ENCODE results near the gene TBC1D24. TPM values are rescaled to one million over a fixed set of nuclear protein-coding genes. Genes with fewer than 3 reads are reported as not detected.
A peak's percentile ranks its signal among the peaks of the same experiment; 100 is the strongest.

TBC1D24 gene
- total RNA-seq, 1 experiment from 2014 or later = 18.0 TPM

DNA sequence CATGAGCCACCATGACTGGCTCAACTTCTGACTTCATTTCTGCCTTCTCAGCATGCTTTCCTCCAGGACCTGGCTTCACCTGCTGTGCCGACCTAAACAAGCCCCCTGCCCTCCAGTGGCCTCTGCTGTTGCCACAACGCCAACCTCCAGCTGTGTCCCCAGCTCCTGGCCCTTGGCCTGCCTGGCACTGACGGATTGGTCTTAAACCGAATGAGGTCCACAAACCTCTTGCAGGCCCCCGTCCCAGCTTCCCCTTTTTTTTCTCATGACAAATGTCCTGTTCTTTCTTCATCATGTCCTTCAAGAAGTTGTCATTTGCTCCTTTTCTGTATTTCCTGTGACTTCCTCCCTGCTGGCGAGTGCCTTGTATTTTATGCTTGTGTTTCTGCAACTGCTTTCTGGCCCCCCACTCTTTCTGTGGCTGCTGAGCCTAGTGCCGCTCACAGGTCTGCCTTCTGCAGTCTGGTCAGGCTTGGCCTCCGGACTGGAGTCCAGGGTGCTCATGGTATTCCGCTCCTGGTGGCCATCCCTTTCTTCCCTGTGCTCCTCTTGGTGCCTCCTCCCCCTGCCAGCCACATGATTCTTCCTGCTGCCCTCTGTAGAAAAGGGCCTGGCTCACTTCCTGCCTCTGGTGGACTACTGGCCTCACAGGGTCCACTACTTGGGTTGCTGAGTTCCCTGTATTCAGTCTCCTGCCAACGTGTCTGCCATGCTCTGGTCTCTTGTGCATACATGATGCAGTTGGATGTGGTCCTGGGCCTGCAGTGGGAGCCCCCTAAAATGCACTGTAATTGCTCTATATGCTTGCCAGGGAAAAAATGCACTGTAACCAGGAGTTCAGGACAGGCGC is 41.7 kb downstream of the TBC1D24 start:
- no peak for DNase-seq (ENCODE audit: low spot score)

DNA sequence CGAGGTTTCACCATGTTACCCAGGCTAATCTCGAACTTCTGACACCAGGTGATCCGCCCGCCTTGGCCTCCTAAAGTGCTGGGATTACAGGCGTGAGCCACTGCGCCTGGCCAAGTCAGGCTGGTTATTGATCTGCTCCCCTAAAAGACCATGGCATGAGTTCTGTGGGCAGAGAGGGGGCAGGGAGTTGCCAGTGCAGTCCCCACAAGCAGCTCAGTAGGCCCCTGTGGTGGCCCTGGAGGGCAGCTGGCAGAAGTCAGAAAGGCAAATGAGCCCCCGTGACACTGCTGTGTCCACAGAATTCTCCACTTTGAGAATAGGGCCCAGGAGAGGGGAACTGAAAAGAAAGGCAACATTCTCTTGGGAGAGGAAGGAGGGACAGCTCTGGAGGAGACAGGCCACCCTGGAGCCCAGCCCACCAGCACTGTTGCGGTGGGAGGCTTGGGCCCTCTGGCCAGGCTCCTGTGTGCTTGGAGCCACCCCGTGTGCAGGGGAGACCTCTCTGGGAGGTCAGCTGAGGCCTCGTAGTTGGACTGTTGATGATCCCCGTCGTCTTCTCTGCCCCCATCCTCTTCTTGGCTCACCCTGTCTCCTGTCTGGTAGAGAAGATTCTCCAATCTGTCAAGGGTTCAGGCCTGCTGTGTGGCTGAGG is 43.2 kb downstream of the TBC1D24 start:
- no peak for DNase-seq (ENCODE audit: low spot score)

DNA sequence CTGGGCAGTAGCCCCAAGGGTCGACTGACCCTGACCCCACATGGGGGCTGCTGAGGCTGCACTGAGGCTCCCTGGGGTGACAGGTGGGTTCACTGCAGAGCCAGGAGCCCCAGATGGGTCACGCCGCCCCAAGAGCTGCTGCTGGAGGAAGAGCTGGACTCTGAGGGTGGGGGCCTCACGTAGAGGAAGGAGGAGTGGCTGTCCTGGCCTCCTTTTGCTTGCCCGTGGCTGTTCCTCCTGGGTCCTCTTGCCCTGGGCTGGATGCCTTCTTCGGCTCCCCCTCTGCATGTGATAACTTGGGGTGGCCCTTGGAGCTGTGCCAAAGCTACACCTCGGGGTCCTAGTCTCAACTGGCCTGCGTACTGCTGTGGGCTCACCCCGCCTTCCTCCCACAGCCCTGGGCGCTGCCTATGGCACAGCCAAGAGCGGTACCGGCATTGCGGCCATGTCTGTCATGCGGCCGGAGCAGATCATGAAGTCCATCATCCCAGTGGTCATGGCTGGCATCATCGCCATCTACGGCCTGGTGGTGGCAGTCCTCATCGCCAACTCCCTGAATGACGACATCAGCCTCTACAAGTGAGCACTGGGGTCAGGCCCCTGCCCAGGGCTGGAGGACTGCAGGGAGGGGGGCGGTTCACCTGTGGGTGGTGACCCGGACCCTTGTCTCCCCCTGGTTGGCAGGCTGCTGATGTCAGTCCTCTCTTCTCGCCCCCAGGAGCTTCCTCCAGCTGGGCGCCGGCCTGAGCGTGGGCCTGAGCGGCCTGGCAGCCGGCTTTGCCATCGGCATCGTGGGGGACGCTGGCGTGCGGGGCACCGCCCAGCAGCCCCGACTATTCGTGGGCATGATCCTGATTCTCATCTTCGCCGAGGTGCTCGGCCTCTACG is 44.1 kb downstream of the TBC1D24 start:
- DNase-seq (ENCODE audit: low spot score) = no peak

DNA sequence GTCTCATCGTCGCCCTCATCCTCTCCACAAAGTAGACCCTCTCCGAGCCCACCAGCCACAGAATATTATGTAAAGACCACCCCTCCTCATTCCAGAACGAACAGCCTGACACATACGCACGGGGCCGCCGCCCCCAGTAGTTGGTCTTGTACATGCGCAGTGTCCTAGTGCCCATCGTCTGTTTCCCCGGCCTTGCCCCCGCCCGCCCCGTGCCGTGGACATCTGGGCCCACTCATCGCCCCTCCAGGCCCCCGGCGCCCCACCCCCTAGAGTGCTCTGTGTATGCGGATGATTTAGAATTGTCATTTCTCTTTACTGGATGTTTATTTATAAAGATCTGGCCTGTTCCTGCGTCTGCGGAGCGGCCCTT is 44.8 kb downstream of the TBC1D24 start:
- DNase-seq (ENCODE audit: low spot score) = no peak

DNA sequence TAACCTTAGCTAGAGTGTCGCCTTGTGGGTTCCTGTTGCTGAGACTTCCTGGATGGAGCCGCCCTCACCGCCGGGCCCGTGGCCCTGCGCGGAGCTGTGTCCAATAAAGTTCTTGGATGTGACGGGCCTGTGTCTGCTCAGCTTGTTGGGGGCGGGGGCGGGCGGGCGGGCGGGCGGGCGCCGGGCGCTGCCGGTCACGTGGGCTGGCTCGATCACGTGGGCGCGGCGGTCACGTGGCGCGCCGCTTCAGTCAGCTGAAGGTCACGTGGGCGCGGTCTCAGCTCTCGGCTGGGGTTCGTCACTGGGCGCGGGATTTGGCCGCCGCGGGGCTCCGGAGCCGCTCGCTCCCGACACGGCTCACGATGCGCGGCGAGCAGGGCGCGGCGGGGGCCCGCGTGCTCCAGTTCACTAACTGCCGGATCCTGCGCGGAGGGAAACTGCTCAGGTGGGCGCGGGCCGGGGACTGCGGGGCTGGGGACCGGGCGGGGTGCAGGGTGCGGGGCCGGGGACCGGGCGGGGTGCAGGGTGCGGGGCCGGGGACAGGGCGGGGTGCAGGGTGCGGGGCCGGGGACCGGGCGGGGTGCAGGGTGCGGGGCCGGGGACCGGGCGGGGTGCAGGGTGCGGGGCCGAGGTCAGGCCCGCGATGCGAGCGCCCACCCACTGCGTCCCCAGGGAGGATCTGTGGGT is 45.3 kb downstream of the TBC1D24 start, which contains the start of gene AMDHD2:
AMDHD2 (plus strand) TSS at position 275 of the 687 bp plus-strand sequence; CDS start at position 363, 88 bp downstream.
- peak; percentile 79 for DNase-seq (ENCODE audit: low spot score)

DNA sequence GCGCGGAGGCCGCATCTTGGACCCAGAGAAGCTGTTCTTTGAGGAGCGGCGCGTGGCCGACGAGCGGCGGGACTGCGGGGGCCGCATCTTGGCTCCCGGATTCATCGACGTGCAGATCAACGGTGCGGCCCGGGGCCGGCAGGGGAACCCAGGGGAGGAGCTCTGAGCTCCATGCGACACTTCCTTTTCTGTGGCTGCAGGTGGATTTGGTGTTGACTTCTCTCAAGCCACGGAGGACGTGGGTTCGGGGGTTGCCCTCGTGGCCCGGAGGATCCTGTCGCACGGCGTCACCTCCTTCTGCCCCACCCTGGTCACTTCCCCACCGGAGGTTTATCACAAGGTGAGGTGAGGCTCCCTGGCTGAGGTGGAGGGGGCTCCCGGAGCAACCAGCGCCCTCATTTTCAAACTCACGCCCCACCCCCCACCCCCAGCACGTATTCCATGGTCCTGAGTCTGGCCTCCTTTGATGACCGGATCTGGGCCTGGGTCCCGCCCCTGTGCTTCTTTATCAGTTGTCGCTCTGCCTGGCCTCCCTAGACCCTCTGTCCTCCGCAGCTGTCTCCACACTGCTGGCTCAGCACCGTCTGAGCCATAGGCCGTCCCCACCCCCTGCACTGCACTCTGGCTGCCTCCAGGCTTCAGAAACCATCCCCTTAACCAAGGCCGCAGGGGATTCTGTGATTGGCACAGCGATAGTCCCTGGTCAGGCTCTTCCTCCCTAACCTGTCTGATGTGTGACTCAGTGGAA is 46.0 kb downstream of the TBC1D24 start:
- DNase-seq (ENCODE audit: low spot score) = no peak

DNA sequence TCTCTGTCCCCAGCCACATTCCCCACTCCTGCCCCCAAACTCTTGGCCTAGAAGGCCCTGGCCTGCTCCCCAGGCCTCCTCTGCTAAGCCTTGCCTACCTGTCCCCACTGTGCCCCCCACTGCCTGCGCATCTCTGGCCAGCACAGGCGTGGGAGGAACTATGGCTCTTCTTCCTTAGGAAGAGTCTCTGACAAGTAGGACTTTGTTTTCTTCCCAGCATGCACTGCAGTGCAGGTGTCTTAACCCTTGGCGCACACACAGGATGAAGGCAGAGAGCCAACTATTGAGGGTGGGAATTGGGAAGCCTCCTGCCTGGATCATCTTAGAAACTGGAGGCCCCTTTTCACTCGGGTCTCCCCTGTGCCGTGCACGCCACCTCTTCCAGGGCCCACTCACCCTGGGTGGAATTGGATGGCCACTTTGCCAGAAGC is 48.9 kb downstream of the TBC1D24 start:
- DNase-seq (ENCODE audit: low spot score) = no peak

- DNase-seq (ENCODE audit: low spot score) = no peak
Measured at GRCh38 chr16:2524339-2524938, 49.5 kb downstream of the TBC1D24 start.

GRCh38 chr16:2526135-2526534 is 51.2 kb downstream of the TBC1D24 start:
- DNase-seq (ENCODE audit: low spot score) = no peak

DNA sequence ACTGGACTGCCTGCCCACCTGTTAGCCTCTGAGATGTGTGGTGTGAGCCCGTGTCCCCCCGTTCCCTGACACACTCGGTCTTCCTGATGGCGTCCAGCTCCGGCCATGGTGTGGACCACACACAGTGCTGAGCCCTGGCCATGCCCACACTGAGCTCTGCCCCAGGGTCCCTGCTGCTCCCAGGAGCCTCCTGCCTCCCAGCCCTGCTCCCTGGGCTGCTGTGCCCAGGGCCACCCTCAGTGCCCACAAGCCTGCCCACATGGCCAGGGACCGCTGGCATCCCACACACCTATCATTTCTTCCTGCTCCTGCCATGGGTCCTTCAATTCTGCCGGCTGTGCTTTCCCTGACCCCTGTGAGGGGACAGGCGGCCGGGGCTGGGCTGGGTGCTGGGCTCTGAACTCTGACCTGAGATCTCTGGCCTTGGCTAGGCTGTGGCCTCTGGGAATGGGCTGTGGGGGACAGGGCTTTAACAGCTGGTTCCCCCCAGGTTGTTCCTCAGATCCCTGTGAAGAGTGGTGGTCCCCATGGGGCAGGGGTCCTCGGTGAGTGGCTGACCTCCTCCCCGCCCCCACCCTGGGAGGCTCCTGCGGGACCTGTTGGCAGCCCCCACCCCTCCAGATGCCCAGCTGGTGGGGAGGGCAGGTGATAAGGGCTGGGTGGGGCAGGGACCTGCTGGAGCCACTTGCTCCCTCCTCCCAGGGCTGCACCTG is 52.3 kb downstream of the TBC1D24 start:
- DNase-seq (ENCODE audit: low spot score) = no peak

GRCh38 chr16:2527784-2528100 is 52.8 kb downstream of the TBC1D24 start:
- no peak for DNase-seq (ENCODE audit: low spot score)

DNA sequence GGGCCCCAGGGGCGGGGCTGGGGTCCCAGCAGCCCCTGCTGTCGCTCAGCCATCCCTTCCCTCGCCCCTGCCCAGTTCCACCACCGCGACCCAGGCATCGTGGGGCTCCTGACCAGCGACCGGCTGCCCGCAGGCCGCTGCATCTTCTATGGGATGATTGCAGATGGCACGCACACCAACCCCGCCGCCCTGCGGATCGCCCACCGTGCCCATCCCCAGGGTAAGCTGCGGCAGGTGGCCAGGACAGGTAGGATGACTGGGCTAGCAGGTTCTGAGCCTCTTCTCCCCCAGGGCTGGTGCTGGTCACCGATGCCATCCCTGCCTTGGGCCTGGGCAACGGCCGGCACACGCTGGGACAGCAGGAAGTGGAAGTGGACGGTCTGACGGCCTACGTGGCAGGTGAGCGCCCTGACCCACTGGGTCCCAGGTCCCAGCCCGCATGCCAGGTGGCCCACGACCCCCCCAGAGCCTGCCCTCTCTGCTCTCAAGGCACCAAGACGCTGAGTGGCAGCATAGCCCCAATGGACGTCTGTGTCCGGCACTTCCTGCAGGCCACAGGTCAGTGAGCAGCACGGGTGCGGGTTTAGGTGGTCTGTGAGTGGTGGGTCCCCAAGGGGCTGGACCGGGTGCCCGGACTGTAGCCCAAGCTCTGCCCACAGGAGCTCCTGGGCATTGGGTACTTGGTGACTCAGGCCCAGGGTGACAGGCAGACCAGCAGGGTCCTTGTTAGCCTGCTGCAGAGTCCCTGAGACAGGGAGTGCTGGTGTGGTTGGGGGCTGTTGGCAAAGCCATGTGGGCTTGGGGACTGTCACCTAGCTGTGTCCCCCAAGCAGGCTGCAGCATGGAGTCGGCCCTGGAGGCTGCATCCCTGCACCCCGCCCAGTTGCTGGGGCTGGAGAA is 53.5 kb downstream of the TBC1D24 start:
- no peak for DNase-seq (ENCODE audit: low spot score)

- no peak for DNase-seq (ENCODE audit: low spot score)
Measured at GRCh38 chr16:2529061-2529931, 54.4 kb downstream of the TBC1D24 start.

DNA sequence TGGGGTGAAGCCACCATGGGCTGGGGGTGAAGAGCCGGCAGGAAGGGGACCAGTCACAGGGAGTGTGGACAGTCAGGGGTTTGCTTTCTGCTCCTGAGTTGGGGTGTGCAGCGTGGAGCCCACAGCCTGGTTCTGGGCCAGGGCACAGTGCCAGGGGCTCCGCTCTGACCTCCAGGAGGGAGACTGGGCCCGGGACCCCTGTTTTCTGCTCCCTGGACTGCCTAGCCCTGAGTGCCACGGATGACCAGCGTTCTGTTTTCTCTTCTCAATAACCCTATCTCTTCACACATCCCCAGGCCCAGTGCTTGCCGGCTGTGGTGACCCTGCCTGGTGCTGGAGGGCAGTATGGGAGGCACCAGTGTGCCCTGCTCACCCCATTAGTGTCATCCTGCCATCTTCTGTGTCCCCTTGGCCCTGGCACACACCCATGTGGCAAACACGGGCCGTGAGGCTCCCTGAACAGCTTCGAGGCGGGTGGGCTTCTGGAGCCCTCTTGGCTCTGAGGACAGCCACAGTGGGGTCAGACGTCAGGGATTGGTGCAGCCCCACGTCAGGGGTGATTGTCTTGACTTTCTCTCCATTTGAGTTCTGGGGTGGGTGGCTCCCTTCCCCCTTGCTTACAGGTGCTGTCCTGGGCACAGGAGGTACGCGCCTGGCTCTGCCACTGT is 55.2 kb downstream of the TBC1D24 start:
- no peak for DNase-seq (ENCODE audit: low spot score)

- no peak for DNase-seq (ENCODE audit: low spot score)
Measured at GRCh38 chr16:2530629-2531318, 55.8 kb downstream of the TBC1D24 start.

- no peak for DNase-seq (ENCODE audit: low spot score)
Measured at GRCh38 chr16:2531371-2531695, 56.4 kb downstream of the TBC1D24 start, which contains the start of gene CEMP1. Gene CEMP1, minus strand, starts transcription at chr16:2531408. Its CDS starts 335 bp downstream, at chr16:2531073.
